ENCODE results near the gene SYCP2L.

GRCh38 chr6:11009353-11009752 lies 122.5 kb downstream of the SYCP2L start:
- no peak for TF ChIP-seq CTCF (conservative IDR thresholded peaks at IDR 0.05 in 1 of 2, IDR thresholded peaks at IDR 0.05 in 1 of 2; ENCODE audit: extremely low read depth in 1 of 2, insufficient read depth in 1 of 2, low read depth in 1 of 2, low read length in 2 of 2)
- no peak for TF ChIP-seq EZH2 (IDR thresholded peaks at IDR 0.05; ENCODE audit: borderline replicate concordance, low read length)

Data from mammary epithelial cell (primary cell).